Stimulated activated CD4-positive, alpha-beta T cell treated with anti-CD3 and anti-CD28 coated beads, TNF-alpha, amount 100 ng/mL, for 48 hours (primary cell): ENCODE measurements around the gene SRRM3.
A peak's percentile ranks its signal among the peaks of the same experiment; 100 is the strongest.
"Not testable (repeated sequence)": the region's sequence is repeated elsewhere in the genome, so short reads cannot be mapped to it uniquely, and the experiment has no call there.

ENCODE experiments used
- DNase-seq, 3 donors: peaks; one replicate each; pipeline ENCODE4 v3.0.0-alpha.2; 2020; ENCODE audit warnings: low read depth in 3 of 3

The SRRM3 gene, protein sequence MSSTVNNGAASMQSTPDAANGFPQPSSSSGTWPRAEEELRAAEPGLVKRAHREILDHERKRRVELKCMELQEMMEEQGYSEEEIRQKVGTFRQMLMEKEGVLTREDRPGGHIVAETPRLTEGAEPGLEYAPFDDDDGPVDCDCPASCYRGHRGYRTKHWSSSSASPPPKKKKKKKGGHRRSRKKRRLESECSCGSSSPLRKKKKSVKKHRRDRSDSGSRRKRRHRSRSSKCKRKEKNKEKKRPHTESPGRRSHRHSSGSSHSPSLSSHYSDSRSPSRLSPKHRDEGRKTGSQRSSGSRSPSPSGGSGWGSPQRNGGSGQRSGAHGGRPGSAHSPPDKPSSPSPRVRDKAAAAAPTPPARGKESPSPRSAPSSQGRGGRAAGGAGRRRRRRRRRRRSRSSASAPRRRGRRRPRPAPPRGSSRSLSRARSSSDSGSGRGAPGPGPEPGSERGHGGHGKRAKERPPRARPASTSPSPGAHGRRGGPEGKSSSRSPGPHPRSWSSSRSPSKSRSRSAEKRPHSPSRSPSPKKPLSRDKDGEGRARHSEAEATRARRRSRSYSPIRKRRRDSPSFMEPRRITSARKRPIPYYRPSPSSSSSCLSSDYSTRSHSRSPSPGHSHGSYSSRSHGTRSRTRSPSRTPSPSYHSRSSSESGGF

GRCh38 chr7:76201732-76202665 is at the start of gene SRRM3:
Gene SRRM3, plus strand, starts transcription at chr7:76201896. Its CDS starts 33,171 bp downstream, at chr7:76235067.
- peak; percentile 70 to 80 (median 72) for DNase-seq

DNA sequence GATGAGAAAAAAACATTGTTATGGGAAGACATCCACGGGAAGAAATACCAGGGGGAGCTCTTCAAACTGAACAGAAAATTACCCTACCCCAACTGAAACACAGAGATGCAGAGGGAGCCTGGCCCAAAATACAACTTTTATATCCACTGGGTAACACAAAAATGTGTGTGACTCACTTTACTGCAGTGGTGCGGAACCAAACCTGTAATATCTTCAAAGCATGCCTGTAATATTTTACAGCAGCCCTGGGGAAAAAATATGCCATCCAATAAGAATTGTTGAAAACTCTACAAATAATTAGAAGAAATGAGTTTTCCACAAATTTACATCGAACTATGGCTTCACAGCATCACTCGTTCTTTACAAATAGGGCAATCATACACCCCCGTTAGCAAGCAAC is 49.8 kb upstream of the SRRM3 start:
- DNase-seq, result no peak

DNA sequence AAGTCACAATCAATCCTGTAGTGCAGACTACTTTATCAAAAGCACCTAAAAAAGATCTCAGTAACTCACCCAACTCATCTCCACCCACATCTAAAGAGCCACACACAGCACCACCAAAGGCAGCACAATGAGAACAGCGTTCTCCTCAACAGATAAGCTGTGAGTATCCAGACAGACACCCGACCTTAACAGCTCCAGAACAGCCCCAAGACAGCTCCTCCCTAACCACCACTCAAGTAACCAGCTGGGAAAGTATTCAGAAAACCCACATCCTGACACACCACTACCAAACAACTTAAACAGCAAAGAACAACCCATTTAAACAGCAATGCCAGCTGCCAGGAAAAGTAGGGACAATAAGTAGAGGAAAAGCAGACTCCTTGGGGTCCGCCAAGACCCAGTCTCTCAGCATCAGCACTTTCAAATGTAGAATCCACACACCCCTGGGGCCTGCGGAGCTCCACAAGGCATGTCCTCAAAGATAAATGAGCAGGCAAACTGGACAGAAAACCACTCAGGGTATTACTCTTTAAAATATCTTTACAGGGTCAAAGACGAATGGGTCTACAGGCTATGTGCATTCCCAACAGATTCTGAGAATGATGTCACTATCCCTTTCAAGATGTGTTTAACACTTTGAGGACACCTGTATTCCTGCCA is 48.0 kb upstream of the SRRM3 start:
- DNase-seq, result not testable (repeated sequence)

- DNase-seq, result no peak
These were observed 45.8 kb upstream of the SRRM3 start for GRCh38 chr7:76155938-76156337.

- DNase-seq, result not testable (repeated sequence)
These were observed 44.6 kb upstream of the SRRM3 start for GRCh38 chr7:76156992-76157685.

DNA sequence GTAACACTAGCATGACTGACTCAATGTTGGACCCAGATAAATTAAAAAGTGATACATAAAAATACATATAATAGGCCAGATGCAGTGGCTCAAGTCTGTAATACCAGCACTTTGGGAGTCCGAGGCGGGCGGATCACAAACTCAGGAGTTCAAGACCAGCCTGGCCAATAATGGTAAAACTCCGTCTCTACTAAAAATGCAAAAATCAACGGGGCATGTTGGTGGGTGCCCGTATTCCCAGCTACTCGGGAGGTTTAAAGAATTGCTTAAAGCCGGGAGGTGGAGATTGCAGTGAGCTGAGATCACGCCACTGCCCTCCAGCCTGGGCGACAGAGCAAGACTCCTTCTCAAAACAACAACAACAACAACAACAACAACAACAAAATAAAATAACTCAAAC is 43.3 kb upstream of the SRRM3 start:
- DNase-seq, result not testable (repeated sequence)

DNA sequence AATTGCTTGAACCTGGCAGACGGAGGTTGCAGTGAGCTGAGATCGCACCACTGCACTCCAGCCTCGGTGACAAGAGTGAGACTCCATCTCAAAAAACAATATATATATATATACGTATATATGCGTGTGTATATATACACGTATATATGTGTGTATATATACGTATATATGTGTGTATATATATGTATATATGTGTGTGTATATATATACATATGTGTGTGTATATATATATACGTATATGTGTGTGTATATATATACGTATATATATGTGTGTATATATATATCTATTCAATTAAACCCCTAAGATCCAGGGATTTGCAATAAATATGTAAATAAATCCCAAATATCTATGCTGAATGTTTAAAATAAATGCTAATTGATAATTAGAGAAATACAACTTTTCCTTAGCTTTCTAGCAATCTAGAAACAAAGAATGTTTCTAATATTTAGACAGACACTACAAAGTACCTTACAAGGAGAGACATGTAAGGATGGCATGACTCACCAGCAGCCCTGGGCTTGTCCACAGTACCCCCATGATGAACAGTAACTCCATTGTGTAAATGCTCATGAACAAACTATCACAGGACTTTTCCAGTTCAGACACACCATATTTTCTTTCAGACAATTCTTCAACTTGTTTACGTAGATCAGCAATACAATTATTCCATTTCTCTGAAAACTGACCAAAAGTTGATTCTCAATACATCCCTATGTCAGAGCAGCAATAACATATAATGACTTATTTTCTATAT is 39.1 kb upstream of the SRRM3 start:
- DNase-seq, result not testable (repeated sequence)

- not testable (repeated sequence) for DNase-seq
These were observed 37.9 kb upstream of the SRRM3 start for GRCh38 chr7:76163812-76164211.

GRCh38 chr7:76165106-76165972 is 36.4 kb upstream of the SRRM3 start:
- DNase-seq, result no peak

GRCh38 chr7:76165973-76166403 is 35.7 kb upstream of the SRRM3 start:
- no peak for DNase-seq

DNA sequence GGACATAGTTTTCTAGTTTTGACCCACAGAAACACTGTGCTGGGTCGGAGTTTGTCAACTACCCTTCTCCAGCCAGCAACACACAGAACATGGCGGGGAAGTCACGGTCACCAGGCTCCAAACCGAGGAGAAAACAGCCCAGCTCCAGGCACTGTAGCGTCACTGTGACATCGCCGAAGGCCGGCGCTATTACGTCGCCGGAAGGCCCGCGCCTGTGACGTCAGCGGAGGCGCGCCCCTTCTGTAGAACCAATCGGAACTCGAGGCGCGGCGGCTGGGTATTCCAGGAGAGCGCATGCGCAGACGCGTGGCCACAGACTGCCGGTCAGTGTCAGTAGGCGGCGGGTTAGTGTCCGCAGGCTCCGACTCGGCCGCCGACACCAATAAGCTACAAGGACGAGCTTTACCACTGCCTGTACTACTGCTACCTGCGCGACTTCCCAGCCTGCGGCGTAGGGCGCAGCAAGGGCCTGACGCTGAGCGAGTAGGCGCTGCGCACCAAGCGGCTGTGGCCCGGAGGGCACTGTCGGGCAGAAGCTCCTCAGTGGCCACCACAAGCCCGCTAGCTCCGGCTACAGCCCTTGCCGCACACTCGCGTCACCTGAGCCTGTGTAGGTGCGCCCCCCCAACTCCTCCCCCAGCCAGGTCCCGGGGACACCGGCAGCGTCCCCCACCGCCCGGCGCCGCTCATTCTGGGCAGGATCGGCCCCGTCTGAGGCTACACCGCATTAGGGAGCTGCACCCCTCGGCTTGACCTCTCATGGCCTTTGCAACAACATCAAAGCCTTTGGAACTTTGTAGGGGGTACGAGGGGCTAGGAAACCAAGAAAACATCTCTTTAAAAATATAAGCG is 35.1 kb upstream of the SRRM3 start:
- DNase-seq, result peak; percentile 85 to 89 (median 86)

GRCh38 chr7:76173566-76174205 is 28.0 kb upstream of the SRRM3 start:
- no peak for DNase-seq

DNA sequence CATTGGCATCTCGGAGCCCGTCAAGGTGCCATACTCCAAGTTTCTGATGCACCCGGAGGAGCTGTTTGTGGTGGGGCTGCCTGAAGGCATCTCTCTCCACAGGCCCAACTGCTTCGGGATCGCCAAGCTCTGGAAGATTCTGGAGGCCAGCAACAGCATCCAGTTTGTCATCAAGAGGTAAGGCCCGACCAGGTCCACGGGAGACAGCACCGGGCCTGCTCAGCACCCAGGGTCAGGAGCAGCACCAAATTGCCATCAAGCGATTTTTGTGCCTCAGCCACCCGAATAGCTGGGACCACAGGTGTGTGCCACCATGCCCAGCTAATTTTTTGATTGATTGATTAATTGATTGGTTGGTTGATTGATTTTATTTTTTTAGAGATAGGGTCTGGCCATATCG is 24.7 kb upstream of the SRRM3 start:
- not testable (repeated sequence) for DNase-seq

- DNase-seq, result no peak
These were observed 22.0 kb upstream of the SRRM3 start for GRCh38 chr7:76179686-76180085.

GRCh38 chr7:76182225-76182960 is 19.3 kb upstream of the SRRM3 start:
- no peak for DNase-seq

- DNase-seq, result no peak
These were observed 16.4 kb upstream of the SRRM3 start for GRCh38 chr7:76185187-76185896.
